ENCODE results near the gene SH3PXD2A. TPM values are rescaled to one million over a fixed set of nuclear protein-coding genes. Genes with fewer than 3 reads are reported as not detected.
A peak's percentile ranks its signal among the peaks of the same experiment; 100 is the strongest.

The SH3PXD2A gene
- total and polyA plus RNA-seq, 2 of the 4 experiments (the other 2 are of a cell fraction), result 6.3 to 23.0 TPM

DNA sequence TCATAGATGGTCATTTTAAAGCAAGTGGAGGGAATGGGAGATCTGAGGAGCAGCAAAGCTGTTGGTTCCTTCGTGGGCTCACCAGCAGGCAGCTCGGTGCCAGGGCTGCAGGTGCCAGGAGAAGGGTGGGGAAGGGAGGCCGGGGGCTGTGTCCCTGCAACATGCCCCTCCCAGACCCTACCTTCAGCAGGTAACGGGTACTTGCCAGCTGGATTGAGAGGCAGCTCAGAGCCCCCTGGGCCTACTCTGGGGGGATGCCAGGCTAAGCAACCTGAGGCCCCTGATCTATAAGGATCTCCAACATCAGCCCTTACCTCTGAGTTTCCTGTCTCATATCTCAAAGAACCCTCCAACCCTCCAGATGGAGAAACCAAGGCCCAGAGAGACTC lies 188.6 kb downstream of the SH3PXD2A start:
- Histone ChIP-seq H4K20me1 (ENCODE audit: insufficient read depth, low read length) (no peaks in the 10 kb centered on the region), H3K14ac (replicated peaks; ENCODE audit: low read depth, low read length) (0 out of 2 replicates have a peak overlapping the region, but pooled peaks have one; percentile 36), H2BK5ac (ENCODE audit: low read depth, low read length, poor library complexity, severe bottlenecking) (peak overlapping the region; percentile 45), H3K18ac (ENCODE audit: low read depth, low read length) (no peak overlapping the region), H2AK5ac (ENCODE audit: low read depth, low read length) (peak overlapping the region; percentile 50; the same call in 1 of the 2 replicates), H3K36me3 (ENCODE audit: control insufficient read depth, insufficient read depth, low read length) (peaks cover 6% of the 10 kb centered on the region; the same call in 1 of the 2 replicates), H3K9me1 (ENCODE audit: insufficient read depth, low read length) (peaks cover 25% of the 10 kb centered on the region), H3K79me1 (ENCODE audit: low read depth in 1 of 2, low read length in 2 of 2) (peaks cover 20 to 78% of the 10 kb centered on the region in 2 experiments), H2BK15ac (ENCODE audit: low read depth, low read length) (no peak overlapping the region), H3K4me2 (ENCODE audit: low read depth, low read length) (no peak overlapping the region), H4K5ac (ENCODE audit: low read depth, low read length) (no peak overlapping the region), H3K56ac (ENCODE audit: extremely low read depth, insufficient read depth, low read length) (no peak overlapping the region), H3K9ac (ENCODE audit: low read depth, low read length) (no peak overlapping the region), H2BK120ac (ENCODE audit: low read depth, low read length) (no peak overlapping the region), H3K4me1 (ENCODE audit: control insufficient read depth, insufficient read depth, low read length) (peaks cover 26% of the 10 kb centered on the region), H3K27me3 (ENCODE audit: control insufficient read depth, insufficient read depth, low read length) (no peaks in the 10 kb centered on the region), H4K8ac (ENCODE audit: low read depth in 2 of 2, low read length in 2 of 2) (no peak overlapping the region), H4K91ac (ENCODE audit: insufficient read depth, low read depth, low read length) (peak overlapping the region; percentile 38; the same call in 1 of the 2 replicates), H3K23ac (ENCODE audit: low read depth, low read length) (no peak overlapping the region), H3K9me3 (ENCODE audit: control insufficient read depth, insufficient read depth, low read length) (no peaks in the 10 kb centered on the region), H2AFZ (replicated peaks; ENCODE audit: low read length, poor library complexity) (no peak overlapping the region), H2AK9ac (replicated peaks; ENCODE audit: low read depth, low read length, poor library complexity) (no peak overlapping the region), H3K4ac (ENCODE audit: low read depth, low read length) (peak overlapping the region; percentile 39; the same call in 1 of the 2 replicates), H2BK20ac (ENCODE audit: low read depth, low read length) (no peak overlapping the region), H3K4me3 (ENCODE audit: insufficient read depth, low read depth, low read length) (no peak overlapping the region), H3K27ac (ENCODE audit: insufficient read depth, low read length) (no peak overlapping the region)
- ATAC-seq (ENCODE audit: low read depth), result no peak
- in situ Hi-C loops (cut with MboI; ENCODE audit: low sequenced_read_pairs), result no loop called here
- intact Hi-C loops (cut with micrococcal nuclease), result no loop called here
- dilution Hi-C loops (cut with HindIII; ENCODE audit: low sequenced_read_pairs, unreplicated experiment), result no loop called here
- no CpG with 5 or more reads among the region's 4 CpGs for WGBS, 2 experiments (ENCODE audit: extremely low coverage in 2 of 2, insufficient read length in 1 of 2)
- CTCF ChIA-PET, result interaction anchor here (0.5 to 1.3 kb wide), 4 partner anchors 10 to 134 kb away, joined by 3 to 4 read pairs (median 3); no protein-coding TSS in a partner anchor
- DNase-seq, result no peak
- POLR2A ChIA-PET (ENCODE audit: unreplicated experiment), result no interaction called here
- TF ChIP-seq, protein P1, sequence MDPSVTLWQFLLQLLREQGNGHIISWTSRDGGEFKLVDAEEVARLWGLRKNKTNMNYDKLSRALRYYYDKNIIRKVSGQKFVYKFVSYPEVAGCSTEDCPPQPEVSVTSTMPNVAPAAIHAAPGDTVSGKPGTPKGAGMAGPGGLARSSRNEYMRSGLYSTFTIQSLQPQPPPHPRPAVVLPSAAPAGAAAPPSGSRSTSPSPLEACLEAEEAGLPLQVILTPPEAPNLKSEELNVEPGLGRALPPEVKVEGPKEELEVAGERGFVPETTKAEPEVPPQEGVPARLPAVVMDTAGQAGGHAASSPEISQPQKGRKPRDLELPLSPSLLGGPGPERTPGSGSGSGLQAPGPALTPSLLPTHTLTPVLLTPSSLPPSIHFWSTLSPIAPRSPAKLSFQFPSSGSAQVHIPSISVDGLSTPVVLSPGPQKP (IDR thresholded peaks at IDR 0.05; ENCODE audit: borderline replicate concordance, low read depth, low read length), result no peak
- TF ChIP-seq, protein P2, sequence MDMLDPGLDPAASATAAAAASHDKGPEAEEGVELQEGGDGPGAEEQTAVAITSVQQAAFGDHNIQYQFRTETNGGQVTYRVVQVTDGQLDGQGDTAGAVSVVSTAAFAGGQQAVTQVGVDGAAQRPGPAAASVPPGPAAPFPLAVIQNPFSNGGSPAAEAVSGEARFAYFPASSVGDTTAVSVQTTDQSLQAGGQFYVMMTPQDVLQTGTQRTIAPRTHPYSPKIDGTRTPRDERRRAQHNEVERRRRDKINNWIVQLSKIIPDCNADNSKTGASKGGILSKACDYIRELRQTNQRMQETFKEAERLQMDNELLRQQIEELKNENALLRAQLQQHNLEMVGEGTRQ (IDR thresholded peaks at IDR 0.05; ENCODE audit: low read depth, low read length), result no peak
- TF ChIP-seq MAZ (IDR thresholded peaks at IDR 0.05; ENCODE audit: borderline replicate concordance, low read depth, low read length), result no peak
- no peak for TF ChIP-seq NFE2L2 (IDR thresholded peaks at IDR 0.05; ENCODE audit: low read depth, low read length)
- TF ChIP-seq RFX5 (IDR thresholded peaks at IDR 0.05; ENCODE audit: low read depth, low read length), result no peak
- TF ChIP-seq RAD21 (IDR thresholded peaks at IDR 0.05; ENCODE audit: low read length), result no peak
- TF ChIP-seq CEBPB (IDR thresholded peaks at IDR 0.05; ENCODE audit: low read depth, low read length), result no peak
- TF ChIP-seq SMC3 (IDR thresholded peaks at IDR 0.05; ENCODE audit: low read depth, low read length), result no peak
- no peak for TF ChIP-seq BHLHE40 (IDR thresholded peaks at IDR 0.05; ENCODE audit: low read depth, low read length)
- no peak for TF ChIP-seq RCOR1 (IDR thresholded peaks at IDR 0.05; ENCODE audit: insufficient replicate concordance, low read length)
- TF ChIP-seq MXI1 (IDR thresholded peaks at IDR 0.05; ENCODE audit: borderline replicate concordance, low read depth, low read length), result no peak
- TF ChIP-seq CHD1 (IDR thresholded peaks at IDR 0.05; ENCODE audit: low read depth, low read length), result no peak
- no TSS peak for BruUV-seq (replicated peaks)
